ENCODE data around the gene ITGB2.

Gene ITGB2

GRCh38 chr21:44962403-44962966, 41.8 kb upstream of the ITGB2 start:
- no peak for TF ChIP-seq RAD21 (IDR thresholded peaks at IDR 0.05; ENCODE audit: low read depth)
- no peak for TF ChIP-seq YY1 (IDR thresholded peaks at IDR 0.05; ENCODE audit: low read depth)
- no peak for TF ChIP-seq EGR1 (IDR thresholded peaks at IDR 0.05)
- TF ChIP-seq ZBTB7A (IDR thresholded peaks at IDR 0.05; ENCODE audit: low read depth) = no peak
- no peak for TF ChIP-seq USF1 (IDR thresholded peaks at IDR 0.05)
- no peak for TF ChIP-seq TCF12 (IDR thresholded peaks at IDR 0.05; ENCODE audit: low read depth)
- TF ChIP-seq REST (IDR thresholded peaks at IDR 0.05; ENCODE audit: low read depth) = no peak
- TF ChIP-seq NFIC (IDR thresholded peaks at IDR 0.05) = no peak
- TF ChIP-seq MAX (IDR thresholded peaks at IDR 0.05) = no peak
- TF ChIP-seq EP300 (IDR thresholded peaks at IDR 0.05; ENCODE audit: borderline replicate concordance) = no peak
- TF ChIP-seq FOXM1 (IDR thresholded peaks at IDR 0.05; ENCODE audit: borderline replicate concordance, low read depth) = no peak
- no peak for TF ChIP-seq TAF1 (IDR thresholded peaks at IDR 0.05; ENCODE audit: low read depth)
- no peak for TF ChIP-seq CEBPB (IDR thresholded peaks at IDR 0.05)
- TF ChIP-seq CREB1 (IDR thresholded peaks at IDR 0.05; ENCODE audit: low read depth) = no peak
- TF ChIP-seq TEAD4 (IDR thresholded peaks at IDR 0.05) = no peak

GRCh38 chr21:44960141-44961092, 39.7 kb upstream of the ITGB2 start:
- TF ChIP-seq NFIC (IDR thresholded peaks at IDR 0.05) (no peak), EP300 (IDR thresholded peaks at IDR 0.05; ENCODE audit: borderline replicate concordance) (no peak), EGR1 (IDR thresholded peaks at IDR 0.05) (no peak), CREB1 (IDR thresholded peaks at IDR 0.05; ENCODE audit: low read depth) (no peak), ZBTB7A (IDR thresholded peaks at IDR 0.05; ENCODE audit: low read depth) (no peak), REST (IDR thresholded peaks at IDR 0.05; ENCODE audit: low read depth) (no peak), TCF12 (IDR thresholded peaks at IDR 0.05; ENCODE audit: low read depth) (no peak), TAF1 (IDR thresholded peaks at IDR 0.05; ENCODE audit: low read depth) (no peak), USF1 (IDR thresholded peaks at IDR 0.05) (no peak), TEAD4 (IDR thresholded peaks at IDR 0.05) (no peak), FOXM1 (IDR thresholded peaks at IDR 0.05; ENCODE audit: borderline replicate concordance, low read depth) (no peak), YY1 (IDR thresholded peaks at IDR 0.05; ENCODE audit: low read depth) (no peak), CEBPB (IDR thresholded peaks at IDR 0.05) (no peak), RAD21 (IDR thresholded peaks at IDR 0.05; ENCODE audit: low read depth) (no peak), MAX (IDR thresholded peaks at IDR 0.05) (no peak)

DNA sequence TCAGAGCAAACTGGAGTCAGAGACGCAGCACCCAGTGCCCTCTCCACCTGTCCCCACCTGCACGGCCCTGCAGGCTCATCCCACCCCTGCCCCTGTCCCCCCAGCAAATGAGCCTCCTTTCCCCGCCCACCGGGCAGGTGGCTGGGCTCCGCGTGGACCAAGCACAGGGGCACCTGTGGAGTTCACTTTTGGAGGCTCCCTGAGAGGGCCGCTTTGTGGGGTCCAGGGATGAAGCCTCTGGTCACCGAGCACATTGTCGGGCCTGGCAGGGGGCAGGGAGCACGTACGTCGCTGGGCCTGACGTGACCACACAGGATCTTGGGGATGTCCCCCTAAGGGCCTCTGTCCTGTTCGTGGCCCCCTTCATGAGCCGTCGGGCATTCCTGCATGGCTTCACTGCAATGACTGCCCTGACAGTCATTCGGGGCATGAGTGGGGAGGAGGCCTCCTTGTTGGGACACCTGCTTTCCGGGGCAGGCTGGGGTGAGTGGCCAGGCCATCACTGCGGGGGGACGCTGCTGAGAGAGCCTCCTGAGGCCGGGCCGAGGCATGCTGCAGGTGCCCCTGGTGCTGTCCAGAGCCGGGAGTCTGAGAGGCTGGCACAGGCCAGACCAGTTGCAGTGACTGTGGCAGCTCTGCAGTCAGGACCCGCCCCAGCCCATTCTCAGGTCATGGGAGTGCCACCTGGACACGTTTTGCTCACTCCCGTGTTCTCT, 38.8 kb upstream of the ITGB2 start:
- TF ChIP-seq REST (IDR thresholded peaks at IDR 0.05; ENCODE audit: low read depth) = no peak
- no peak for TF ChIP-seq NFIC (IDR thresholded peaks at IDR 0.05)
- TF ChIP-seq FOXM1 (IDR thresholded peaks at IDR 0.05; ENCODE audit: borderline replicate concordance, low read depth) = no peak
- no peak for TF ChIP-seq TAF1 (IDR thresholded peaks at IDR 0.05; ENCODE audit: low read depth)
- no peak for TF ChIP-seq CEBPB (IDR thresholded peaks at IDR 0.05)

All from Ishikawa (cell line).